Hematopoietic multipotent progenitor cell treated with erythropoietin and hydrocortisone succinate and interleukin-3 and kit ligand, for 4 days (in vitro differentiated cells): Measurements from ENCODE around the gene CGN.

Source experiments
- DNase-seq: peaks from one replicate; pipeline ENCODE4 v3.0.0-alpha.2; 2015

Gene CGN

GRCh38 chr1:151526735-151527525 lies 15.7 kb downstream of the CGN start:
- DNase-seq, result no peak

- no peak for DNase-seq
These were observed 18.1 kb downstream of the CGN start for GRCh38 chr1:151529211-151529702.

- no peak for DNase-seq
These were observed 18.6 kb downstream of the CGN start for GRCh38 chr1:151529781-151530180.

GRCh38 chr1:151530461-151530860 lies 19.3 kb downstream of the CGN start:
- no peak for DNase-seq

GRCh38 chr1:151533870-151534269 lies 22.7 kb downstream of the CGN start:
- DNase-seq, result no peak

- DNase-seq, result peak; percentile 84
These were observed 23.6 kb downstream of the CGN start for GRCh38 chr1:151534662-151535278.

- no peak for DNase-seq
These were observed 24.4 kb downstream of the CGN start for GRCh38 chr1:151535326-151536271.

- DNase-seq, result no peak
These were observed 25.3 kb downstream of the CGN start for GRCh38 chr1:151536499-151536898.

- DNase-seq, result no peak
These were observed 25.9 kb downstream of the CGN start for GRCh38 chr1:151537112-151537511.

- peak; percentile 89 for DNase-seq
These were observed 28.3 kb downstream of the CGN start for GRCh38 chr1:151539321-151540020.

GRCh38 chr1:151540021-151540981 lies 29.1 kb downstream of the CGN start, which contains the start of gene TUFT1:
Gene TUFT1 (plus strand): TSS chr1:151540309. CDS start chr1:151540367, 58 bp downstream.
- peak; percentile 98 for DNase-seq

- peak; percentile 5 for DNase-seq
These were observed 29.8 kb downstream of the CGN start for GRCh38 chr1:151540982-151541377.

GRCh38 chr1:151541752-151542151 lies 30.6 kb downstream of the CGN start:
- no peak for DNase-seq

GRCh38 chr1:151542710-151543129 lies 31.5 kb downstream of the CGN start:
- no peak for DNase-seq

- no peak for DNase-seq
These were observed 34.4 kb downstream of the CGN start for GRCh38 chr1:151545542-151545941.

GRCh38 chr1:151546011-151546925 lies 35.1 kb downstream of the CGN start:
- no peak for DNase-seq

- no peak for DNase-seq
These were observed 36.1 kb downstream of the CGN start for GRCh38 chr1:151547119-151547899.

GRCh38 chr1:151547900-151548230 lies 36.7 kb downstream of the CGN start:
- no peak for DNase-seq

- DNase-seq, result no peak
These were observed 38.0 kb downstream of the CGN start for GRCh38 chr1:151549199-151549598.
